ENCODE measurements around the gene THAP11. TPM values are rescaled to one million over a fixed set of nuclear protein-coding genes. Genes with fewer than 3 reads are reported as not detected.

The THAP11 gene
- total and polyA plus RNA-seq, 2 of the 13 experiments (the other 11 are each of a cell fraction or from before 2014, with no cell fraction given), result 44.2 to 53.4 TPM

DNA sequence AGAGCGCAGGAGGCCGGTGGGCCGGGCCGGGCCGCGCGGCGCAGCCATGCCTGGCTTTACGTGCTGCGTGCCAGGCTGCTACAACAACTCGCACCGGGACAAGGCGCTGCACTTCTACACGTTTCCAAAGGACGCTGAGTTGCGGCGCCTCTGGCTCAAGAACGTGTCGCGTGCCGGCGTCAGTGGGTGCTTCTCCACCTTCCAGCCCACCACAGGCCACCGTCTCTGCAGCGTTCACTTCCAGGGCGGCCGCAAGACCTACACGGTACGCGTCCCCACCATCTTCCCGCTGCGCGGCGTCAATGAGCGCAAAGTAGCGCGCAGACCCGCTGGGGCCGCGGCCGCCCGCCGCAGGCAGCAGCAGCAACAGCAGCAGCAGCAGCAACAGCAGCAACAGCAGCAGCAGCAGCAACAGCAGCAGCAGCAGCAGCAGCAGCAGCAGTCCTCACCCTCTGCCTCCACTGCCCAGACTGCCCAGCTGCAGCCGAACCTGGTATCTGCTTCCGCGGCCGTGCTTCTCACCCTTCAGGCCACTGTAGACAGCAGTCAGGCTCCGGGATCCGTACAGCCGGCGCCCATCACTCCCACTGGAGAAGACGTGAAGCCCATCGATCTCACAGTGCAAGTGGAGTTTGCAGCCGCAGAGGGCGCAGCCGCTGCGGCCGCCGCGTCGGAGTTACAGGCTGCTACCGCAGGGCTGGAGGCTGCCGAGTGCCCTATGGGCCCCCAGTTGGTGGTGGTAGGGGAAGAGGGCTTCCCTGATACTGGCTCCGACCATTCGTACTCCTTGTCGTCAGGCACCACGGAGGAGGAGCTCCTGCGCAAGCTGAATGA, 606 bp downstream of the THAP11 start:
- peaks cover 41% of the 10 kb centered on the region for H3K79me2 ChIP-seq (ENCODE audit: insufficient read depth, low read length)
- peak overlapping the region; percentile 92 for H3K27ac ChIP-seq (ENCODE audit: extremely low read length, insufficient read depth, low read length)
- peaks cover 44% of the 10 kb centered on the region for H3K4me1 ChIP-seq (ENCODE audit: insufficient read depth, low read length)
- BruUV-seq (replicated peaks), result no TSS peak
- FAIRE-seq, result no peak
- H3K4me2 ChIP-seq (ENCODE audit: low read depth, low read length), result peak overlapping the region; percentile 89
- WGBS (ENCODE audit: low lambda C conversion rate), result 1% methylated on average over 55 of the region's 67 CpGs
- ChIA-PET POLR2A (interaction anchor here (1.0 to 2.6 kb wide), 4 partner anchors 9 to 93 kb away, joined by 6 to 15 read pairs (median 8); partner anchors contain the start of genes RANBP10 and TSNAXIP1), CTCF (ENCODE audit: low intra/inter-chr PET ratio, low total read pairs) (interaction anchor here (1.0 to 2.6 kb wide), 6 partner anchors 23 to 175 kb away, joined by 3 to 28 read pairs (median 4); no protein-coding TSS in a partner anchor)
- in situ Hi-C loops (cut with HindIII; ENCODE audit: extremely low pct_ligation_motif_present, low pct_unique_long_range_greater_than_20kb), result no loop called here
- H3K4me3 ChIP-seq (replicated peaks in 1 of 3; ENCODE audit: insufficient read depth in 1 of 3, low read depth in 2 of 3, low read length in 3 of 3), result peak overlapping the region; percentile 80 to 97 (median 92)
- no peak overlapping the region for H2AFZ ChIP-seq (ENCODE audit: low read length)
- H4K20me1 ChIP-seq (ENCODE audit: insufficient read depth, low read length), result peaks cover 23% of the 10 kb centered on the region
- H3K9ac ChIP-seq (ENCODE audit: insufficient read depth, low read depth, low read length), result peak overlapping the region; percentile 93
- intact Hi-C loops (cut with micrococcal nuclease; ENCODE audit: unreplicated experiment), result loop anchor here (1.0 kb wide), 1 partner anchor 23 kb away; no protein-coding TSS in a partner anchor
- ATAC-seq, result peak; percentile 37
- no peaks in the 10 kb centered on the region for H3K9me3 ChIP-seq (ENCODE audit: low read length)
- DNase-seq (ENCODE audit: low spot score), result peak; percentile 61
- H3K27me3 ChIP-seq (ENCODE audit: control insufficient read depth in 1 of 2, insufficient read depth in 2 of 2, low read length in 2 of 2), result no peaks in the 10 kb centered on the region; a peak in 1 of 5 replicates
- H3K36me3 ChIP-seq (replicated peaks in 1 of 2; ENCODE audit: control insufficient read depth in 1 of 2, insufficient read depth in 2 of 2, low read length in 2 of 2), result no peaks in the 10 kb centered on the region
- TF ChIP-seq IRF1 (CRISPR knock-in tag; IDR thresholded peaks at IDR 0.05; ENCODE audit: low read depth), result no peak; the same call in 1 of the 2 replicates
- TF ChIP-seq ZNF138 (CRISPR knock-in tag; IDR thresholded peaks at IDR 0.05; ENCODE audit: low read depth), result peak; percentile 84
- TF ChIP-seq EED (CRISPR knock-in tag; IDR thresholded peaks at IDR 0.05), result no peak; the same call in 1 of the 2 replicates
- TF ChIP-seq SP1 (IDR thresholded peaks at IDR 0.05), result no peak
- no peak; the same call in 1 of the 2 replicates for TF ChIP-seq SP1 (CRISPR knock-in tag; IDR thresholded peaks at IDR 0.05)
- peak; percentile 51; the same call in 1 of the 2 replicates for TF ChIP-seq ZMYM3 (CRISPR knock-in tag; IDR thresholded peaks at IDR 0.05)
- TF ChIP-seq ZNF850 (CRISPR knock-in tag; conservative IDR thresholded peaks at IDR 0.05), result no peak
- TF ChIP-seq SMC3 (IDR thresholded peaks at IDR 0.05; ENCODE audit: low read length), result no peak
- TF ChIP-seq PHF5A (CRISPR knock-in tag; IDR thresholded peaks at IDR 0.05; ENCODE audit: low read depth, unreplicated experiment), result no peak
- TF ChIP-seq, protein P1, sequence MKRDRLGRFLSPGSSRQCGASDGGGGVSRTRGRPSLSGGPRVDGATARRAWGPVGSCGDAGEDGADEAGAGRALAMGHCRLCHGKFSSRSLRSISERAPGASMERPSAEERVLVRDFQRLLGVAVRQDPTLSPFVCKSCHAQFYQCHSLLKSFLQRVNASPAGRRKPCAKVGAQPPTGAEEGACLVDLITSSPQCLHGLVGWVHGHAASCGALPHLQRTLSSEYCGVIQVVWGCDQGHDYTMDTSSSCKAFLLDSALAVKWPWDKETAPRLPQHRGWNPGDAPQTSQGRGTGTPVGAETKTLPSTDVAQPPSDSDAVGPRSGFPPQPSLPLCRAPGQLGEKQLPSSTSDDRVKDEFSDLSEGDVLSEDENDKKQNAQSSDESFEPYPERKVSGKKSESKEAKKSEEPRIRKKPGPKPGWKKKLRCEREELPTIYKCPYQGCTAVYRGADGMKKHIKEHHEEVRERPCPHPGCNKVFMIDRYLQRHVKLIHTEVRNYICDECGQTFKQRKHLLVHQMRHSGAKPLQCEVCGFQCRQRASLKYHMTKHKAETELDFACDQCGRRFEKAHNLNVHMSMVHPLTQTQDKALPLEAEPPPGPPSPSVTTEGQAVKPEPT (CRISPR knock-in tag; IDR thresholded peaks at IDR 0.05; ENCODE audit: low read depth), result no peak; the same call in 1 of the 2 replicates
- TF ChIP-seq ZNF180 (CRISPR knock-in tag; IDR thresholded peaks at IDR 0.05; ENCODE audit: borderline replicate concordance, low read depth), result no peak; the same call in 1 of the 2 replicates
- TF ChIP-seq ZBTB3 (CRISPR knock-in tag; IDR thresholded peaks at IDR 0.05; ENCODE audit: borderline replicate concordance, low read depth), result no peak
- TF ChIP-seq SMAD3 (CRISPR knock-in tag; IDR thresholded peaks at IDR 0.05), result no peak
- TF ChIP-seq KLF15 (CRISPR knock-in tag; IDR thresholded peaks at IDR 0.05; ENCODE audit: borderline replicate concordance), result peak; percentile 51; the same call in 1 of the 2 replicates
- no peak for TF ChIP-seq ZNF660 (CRISPR knock-in tag; IDR thresholded peaks at IDR 0.05; ENCODE audit: borderline replicate concordance, low read depth)
- TF ChIP-seq HIVEP1 (CRISPR knock-in tag; IDR thresholded peaks at IDR 0.05), result peak; percentile 66
- TF ChIP-seq SRF (IDR thresholded peaks at IDR 0.05; ENCODE audit: low read depth, low read length), result no peak
- TF ChIP-seq, protein P2, sequence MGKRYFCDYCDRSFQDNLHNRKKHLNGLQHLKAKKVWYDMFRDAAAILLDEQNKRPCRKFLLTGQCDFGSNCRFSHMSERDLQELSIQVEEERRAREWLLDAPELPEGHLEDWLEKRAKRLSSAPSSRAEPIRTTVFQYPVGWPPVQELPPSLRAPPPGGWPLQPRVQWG (CRISPR knock-in tag; IDR thresholded peaks at IDR 0.05; ENCODE audit: borderline replicate concordance, low read depth), result no peak
- TF ChIP-seq MTF1 (CRISPR knock-in tag; IDR thresholded peaks at IDR 0.05), result no peak
- TF ChIP-seq, protein P3, sequence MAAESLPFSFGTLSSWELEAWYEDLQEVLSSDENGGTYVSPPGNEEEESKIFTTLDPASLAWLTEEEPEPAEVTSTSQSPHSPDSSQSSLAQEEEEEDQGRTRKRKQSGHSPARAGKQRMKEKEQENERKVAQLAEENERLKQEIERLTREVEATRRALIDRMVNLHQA (CRISPR knock-in tag; IDR thresholded peaks at IDR 0.05), result no peak

Data from HepG2 (cell line).